ENCODE data around the gene BORCS5.

- no peak for TF ChIP-seq BHLHE40 (IDR thresholded peaks at IDR 0.05; ENCODE audit: low read depth, low read length)
- no peak for TF ChIP-seq CTCF (conservative IDR thresholded peaks at IDR 0.05; ENCODE audit: low read depth, low read length)
- TF ChIP-seq CHD1 (IDR thresholded peaks at IDR 0.05; ENCODE audit: low read depth, low read length): no peak
- TF ChIP-seq POLR2A (IDR thresholded peaks at IDR 0.05; ENCODE audit: low read depth, low read length): no peak
- TF ChIP-seq RFX5 (IDR thresholded peaks at IDR 0.05; ENCODE audit: low read depth, low read length): no peak
- TF ChIP-seq RCOR1 (IDR thresholded peaks at IDR 0.05; ENCODE audit: insufficient replicate concordance, low read length): no peak
These were observed 42.3 kb downstream of the BORCS5 start for GRCh38 chr12:12399161-12399560.

All from IMR-90 (cell line).